Memory B cell (primary cell): Measurements from ENCODE around the gene PPL.
"Not testable (repeated sequence)": the region's sequence is repeated elsewhere in the genome, so short reads cannot be mapped to it uniquely, and the experiment has no call there.

Experiments
- ATAC-seq: fragments of 150-1000 bp; cut with Tn5 transposase; 2 replicates; pipeline ENCODE4 v1.10.0; 2021; ENCODE audit warnings: low read depth, mild to moderate bottlenecking, moderate library complexity
- DNase-seq, 2 donors: peaks; one replicate each; pipeline ENCODE4 v3.0.0; 2022; ENCODE audit warnings: low spot score in 2 of 2
- H3K27ac Mint-ChIP-seq: one replicate; pipeline ENCODE4 v1.8.0; 2022; ENCODE audit warnings: mild to moderate bottlenecking, moderate library complexity, mixed read lengths
- H3K27me3 Mint-ChIP-seq: one replicate; pipeline ENCODE4 v1.8.0; 2022; ENCODE audit warnings: mixed read lengths
- H3K36me3 Mint-ChIP-seq: one replicate; pipeline ENCODE4 v1.8.0; 2022; ENCODE audit warnings: mild to moderate bottlenecking, mixed read lengths
- H3K4me1 Mint-ChIP-seq: one replicate; pipeline ENCODE4 v1.8.0; 2022; ENCODE audit warnings: mixed read lengths
- H3K4me3 Mint-ChIP-seq: one replicate; pipeline ENCODE4 v1.8.0; 2022; ENCODE audit warnings: mild to moderate bottlenecking, moderate library complexity, mixed read lengths
- H3K9me3 Mint-ChIP-seq: one replicate; pipeline ENCODE4 v1.8.0; 2022; ENCODE audit warnings: mixed read lengths

Gene PPL

DNA sequence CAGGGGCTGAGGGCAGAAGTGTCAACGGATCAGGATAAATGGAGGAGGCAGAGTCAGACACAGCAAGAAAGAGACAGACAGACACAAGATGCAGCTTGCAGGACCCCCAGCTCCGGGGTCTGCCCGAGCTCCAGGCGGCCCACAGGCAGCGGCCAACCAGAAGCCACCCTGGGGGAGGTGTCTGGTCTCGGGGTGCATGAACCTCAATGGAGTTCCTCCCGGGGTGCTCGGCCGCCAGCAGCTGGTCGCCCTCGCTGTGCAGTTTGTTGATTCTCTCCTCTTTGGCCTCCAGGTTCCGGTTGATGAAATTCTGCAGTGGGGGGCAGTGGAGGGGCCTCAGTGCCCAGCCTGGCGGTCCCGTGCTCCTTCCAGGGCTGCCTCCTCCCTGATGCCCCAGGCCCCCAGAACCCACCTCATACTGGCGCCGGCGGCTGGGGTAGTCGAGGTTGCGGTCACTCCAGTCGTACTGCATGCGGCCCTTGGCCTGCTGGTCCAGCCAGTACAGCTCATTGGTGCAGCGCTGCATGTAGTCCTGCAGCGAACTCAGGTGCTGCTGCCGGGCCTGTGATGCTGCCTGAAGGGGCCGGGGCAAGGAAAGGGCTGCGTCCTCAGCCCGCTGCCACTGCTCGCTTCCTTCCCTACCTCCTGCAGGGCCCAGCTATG, 38.0 kb downstream of the PPL start:
- Mint-ChIP-seq H3K36me3 (no peaks in the 10 kb centered on the region), H3K4me3 (no peak overlapping the region), H3K4me1 (peaks cover 2% of the 10 kb centered on the region), H3K9me3 (peaks cover 3% of the 10 kb centered on the region), H3K27ac (no peak overlapping the region), H3K27me3 (peaks cover 16% of the 10 kb centered on the region)
- ATAC-seq (no peak), DNase-seq (no peak)

DNA sequence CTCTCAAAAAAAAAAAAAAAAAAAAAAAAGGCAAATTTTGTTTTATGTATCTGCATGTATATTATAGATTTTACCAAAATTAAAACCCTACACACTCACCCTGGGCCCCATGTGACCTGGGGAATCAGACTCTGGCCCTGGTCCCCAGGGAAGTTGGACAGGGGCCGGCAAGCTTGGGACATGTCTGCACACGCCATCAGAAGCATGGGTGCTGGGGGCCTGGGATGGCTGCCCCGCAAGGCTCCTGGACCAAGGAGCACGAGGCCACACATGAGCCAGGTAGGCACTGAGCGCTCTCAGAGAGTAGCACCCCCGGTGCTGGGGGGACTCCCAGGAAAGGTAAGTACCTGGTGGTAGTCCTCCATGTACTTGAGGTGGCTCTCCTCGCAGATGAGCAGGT, 39.6 kb downstream of the PPL start:
- Mint-ChIP-seq H3K27me3 (peaks cover 14% of the 10 kb centered on the region), H3K4me3 (no peak overlapping the region), H3K27ac (no peak overlapping the region), H3K9me3 (peaks cover 3% of the 10 kb centered on the region), H3K36me3 (no peaks in the 10 kb centered on the region), H3K4me1 (peaks cover 2% of the 10 kb centered on the region)
- ATAC-seq (no peak), DNase-seq (no peak)

DNA sequence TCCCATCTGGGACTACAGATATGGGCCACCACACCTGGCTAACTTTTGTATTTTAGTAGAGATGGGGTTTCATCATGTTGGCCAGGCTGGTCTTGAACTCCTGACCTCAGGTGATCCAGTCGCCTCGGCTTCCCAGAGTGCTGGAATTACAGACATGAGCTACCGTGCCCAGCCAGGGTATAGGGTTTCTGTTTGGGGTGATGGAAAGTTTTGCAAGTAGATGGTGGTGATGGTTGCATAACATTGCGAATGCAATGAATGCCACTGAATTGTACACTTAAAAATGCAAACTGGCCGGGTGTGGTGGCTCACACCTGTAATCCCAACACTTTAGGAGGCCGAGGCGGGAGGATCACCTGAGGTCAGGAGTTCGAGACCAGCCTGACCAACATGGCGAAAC, 40.2 kb downstream of the PPL start:
- H3K36me3 Mint-ChIP-seq, H3K9me3 Mint-ChIP-seq, DNase-seq, H3K4me3 Mint-ChIP-seq, H3K27ac Mint-ChIP-seq, ATAC-seq, H3K4me1 Mint-ChIP-seq: not testable (repeated sequence)
- peaks cover 14% of the 10 kb centered on the region for H3K27me3 Mint-ChIP-seq

DNA sequence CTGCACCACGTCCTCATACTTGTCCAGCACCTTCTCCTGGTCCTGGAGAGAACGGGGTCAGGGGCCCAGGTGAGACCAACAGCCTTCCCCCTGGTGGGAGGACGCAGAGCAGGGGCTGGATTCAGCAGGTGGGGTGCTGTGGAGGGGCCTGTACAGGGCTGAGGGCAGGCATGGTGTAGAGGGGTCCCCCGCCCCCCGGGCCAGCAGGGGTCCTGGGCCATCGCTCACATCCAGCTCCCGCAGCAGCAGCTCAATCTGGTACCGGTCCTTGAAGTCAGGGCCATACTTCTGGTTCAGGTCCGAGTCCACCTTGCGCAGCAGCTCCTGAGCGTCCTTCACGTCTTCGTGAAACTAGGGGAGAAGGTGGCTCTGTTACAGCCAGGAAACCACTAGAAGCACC, 41.6 kb downstream of the PPL start:
- H3K27me3 Mint-ChIP-seq, result peaks cover 14% of the 10 kb centered on the region
- no peaks in the 10 kb centered on the region for H3K36me3 Mint-ChIP-seq
- ATAC-seq, result no peak
- peaks cover 2% of the 10 kb centered on the region for H3K4me1 Mint-ChIP-seq
- H3K4me3 Mint-ChIP-seq, result no peak overlapping the region
- DNase-seq, result no peak
- peaks cover 3% of the 10 kb centered on the region for H3K9me3 Mint-ChIP-seq
- H3K27ac Mint-ChIP-seq, result no peak overlapping the region

DNA sequence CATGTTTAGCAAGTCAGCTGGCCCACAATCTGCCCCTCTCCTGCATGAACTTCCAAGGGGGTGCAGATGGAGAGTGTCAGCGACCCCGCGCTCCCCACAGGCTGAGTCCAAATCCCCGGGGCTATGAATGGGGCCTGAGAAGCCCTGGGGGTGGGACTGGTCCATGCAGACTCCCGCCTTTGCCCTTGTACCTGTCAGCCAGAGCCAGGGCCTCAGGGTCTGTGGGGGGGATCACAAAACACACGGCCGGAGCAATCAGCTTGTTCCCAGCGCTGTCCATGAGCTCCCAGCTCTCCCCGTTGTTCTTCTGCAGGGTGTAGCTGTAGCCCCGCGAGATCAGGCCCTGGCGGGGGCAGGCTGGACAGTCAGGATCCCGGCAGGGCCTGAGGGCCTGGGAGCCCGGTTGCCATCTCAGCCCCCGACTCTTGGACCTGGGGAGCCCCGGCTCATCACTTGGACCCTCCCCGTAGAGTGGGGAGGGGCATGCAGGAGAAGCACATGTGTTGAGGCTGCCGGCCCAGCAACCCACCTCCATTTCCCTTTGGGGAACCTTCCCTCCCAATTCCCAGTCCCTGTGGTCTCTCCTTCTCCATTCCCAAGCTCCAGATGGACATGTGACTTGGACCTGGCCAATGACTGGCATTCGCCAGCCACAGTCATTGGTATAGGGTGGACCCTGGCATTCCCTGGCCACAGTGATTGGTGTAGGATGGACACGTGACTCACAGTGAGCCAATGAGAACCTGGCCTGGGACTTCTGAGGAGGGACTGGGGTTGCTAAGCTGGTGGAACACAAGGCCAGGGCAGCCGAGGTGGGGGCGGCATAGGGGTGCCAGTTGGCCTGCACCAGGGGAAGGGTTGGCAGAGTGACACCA, 42.4 kb downstream of the PPL start:
- ATAC-seq (no peak), DNase-seq (no peak)
- Mint-ChIP-seq H3K27me3 (peaks cover 9% of the 10 kb centered on the region), H3K4me3 (no peak overlapping the region), H3K4me1 (no peaks in the 10 kb centered on the region), H3K27ac (no peak overlapping the region), H3K9me3 (peaks cover 3% of the 10 kb centered on the region), H3K36me3 (no peaks in the 10 kb centered on the region)

DNA sequence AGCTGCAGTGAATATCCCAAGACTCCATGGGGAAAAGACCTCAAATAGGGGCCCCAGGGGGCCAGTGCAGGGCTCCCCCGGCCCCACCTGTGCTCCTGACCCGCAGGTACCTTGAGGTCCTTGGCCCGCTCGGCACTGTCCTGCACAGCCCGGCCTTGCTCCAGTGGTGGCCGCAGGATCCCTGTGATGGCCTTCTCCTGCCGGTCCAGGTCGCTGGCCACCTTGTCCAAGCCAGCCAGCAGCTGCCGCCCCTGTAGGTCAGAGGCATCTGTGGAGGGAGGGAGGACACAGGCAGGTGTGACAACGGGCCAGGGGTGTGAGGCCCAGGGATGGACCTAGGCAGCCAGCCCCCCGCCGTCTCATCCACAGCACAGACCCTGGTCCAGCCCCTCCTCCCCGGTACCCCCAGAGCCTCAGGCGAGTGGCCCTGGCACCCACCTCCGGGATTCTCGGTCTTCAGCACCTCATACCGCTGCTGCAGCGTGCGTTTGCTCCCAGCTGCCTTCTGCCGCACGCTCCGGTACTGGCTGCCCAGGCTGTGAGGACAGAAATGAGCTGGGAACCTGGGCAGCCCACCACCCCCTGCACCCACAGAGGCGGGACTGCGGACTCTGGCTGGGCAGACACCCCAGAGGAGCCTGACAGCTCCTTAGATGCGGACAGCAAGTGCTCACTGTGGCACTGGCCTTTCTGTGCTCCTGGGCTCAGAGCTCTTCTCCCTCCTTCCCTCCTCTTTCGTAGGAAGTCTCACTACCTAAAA, 43.7 kb downstream of the PPL start:
- Mint-ChIP-seq H3K27ac (no peak overlapping the region), H3K4me1 (no peaks in the 10 kb centered on the region), H3K9me3 (peaks cover 2% of the 10 kb centered on the region), H3K27me3 (peaks cover 7% of the 10 kb centered on the region), H3K4me3 (no peak overlapping the region), H3K36me3 (no peaks in the 10 kb centered on the region)
- no peak for ATAC-seq
- DNase-seq, result no peak

DNA sequence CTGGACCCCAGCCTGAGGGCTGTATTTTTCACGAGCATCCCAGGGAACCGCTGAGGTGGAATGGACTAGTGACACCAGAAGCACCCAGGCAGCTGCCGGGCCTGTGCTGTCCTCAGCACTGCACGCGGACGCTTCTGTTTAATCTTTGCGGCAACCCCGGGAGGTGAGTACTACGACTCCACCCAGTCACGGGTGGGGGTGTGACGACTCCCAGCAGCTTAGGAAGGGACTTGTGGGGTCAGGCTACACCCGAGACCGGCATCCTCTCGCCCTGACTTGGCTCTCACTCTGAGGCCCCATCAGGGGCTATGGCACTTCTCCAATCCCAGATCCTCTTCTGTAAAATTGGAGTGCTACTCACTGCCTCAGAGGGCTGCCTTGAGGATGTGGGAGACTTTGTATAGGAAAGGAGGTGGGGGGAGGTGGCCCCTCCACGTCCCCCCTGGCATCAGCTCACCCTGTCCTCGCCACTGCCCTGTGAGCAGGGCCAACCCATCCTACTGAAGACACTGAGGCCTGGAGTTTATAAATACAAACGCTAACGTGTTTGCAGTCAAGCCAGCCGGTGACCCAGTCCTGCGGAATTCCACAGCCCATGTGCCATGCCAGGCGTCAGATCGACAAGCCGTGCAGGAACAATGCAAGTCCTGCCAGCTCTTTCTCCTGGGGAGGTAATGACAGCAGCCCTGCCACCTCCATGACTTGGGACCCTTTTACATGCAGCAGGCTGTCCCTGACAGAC, 44.4 kb downstream of the PPL start:
- H3K4me3 Mint-ChIP-seq, result no peak overlapping the region
- ATAC-seq (no peak), DNase-seq (no peak)
- no peak overlapping the region for H3K27ac Mint-ChIP-seq
- H3K4me1 Mint-ChIP-seq, result no peaks in the 10 kb centered on the region
- H3K27me3 Mint-ChIP-seq, result peaks cover 2% of the 10 kb centered on the region
- H3K36me3 Mint-ChIP-seq, result no peaks in the 10 kb centered on the region
- H3K9me3 Mint-ChIP-seq, result no peaks in the 10 kb centered on the region

DNA sequence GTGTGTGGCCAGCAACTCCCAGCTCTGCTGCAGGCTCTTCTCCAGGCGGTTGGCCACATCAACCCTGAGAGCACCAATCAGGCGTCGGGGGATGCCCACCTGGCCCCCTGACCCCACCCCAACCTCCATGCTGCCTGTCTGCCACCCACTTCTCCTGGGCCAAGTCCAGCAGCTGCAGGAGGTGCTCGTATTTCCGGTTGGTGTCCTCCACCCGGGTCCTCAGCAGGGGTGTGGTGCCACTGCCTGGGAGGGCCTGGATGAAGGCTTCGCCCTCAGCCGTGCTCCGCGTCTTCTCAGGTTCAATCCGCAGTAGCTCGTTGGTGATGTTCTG, 45.1 kb downstream of the PPL start:
- no peak for ATAC-seq
- no peaks in the 10 kb centered on the region for H3K4me1 Mint-ChIP-seq
- H3K27ac Mint-ChIP-seq, result no peak overlapping the region
- H3K27me3 Mint-ChIP-seq, result peaks cover 1% of the 10 kb centered on the region
- no peak overlapping the region for H3K4me3 Mint-ChIP-seq
- no peaks in the 10 kb centered on the region for H3K36me3 Mint-ChIP-seq
- no peak for DNase-seq
- no peaks in the 10 kb centered on the region for H3K9me3 Mint-ChIP-seq

DNA sequence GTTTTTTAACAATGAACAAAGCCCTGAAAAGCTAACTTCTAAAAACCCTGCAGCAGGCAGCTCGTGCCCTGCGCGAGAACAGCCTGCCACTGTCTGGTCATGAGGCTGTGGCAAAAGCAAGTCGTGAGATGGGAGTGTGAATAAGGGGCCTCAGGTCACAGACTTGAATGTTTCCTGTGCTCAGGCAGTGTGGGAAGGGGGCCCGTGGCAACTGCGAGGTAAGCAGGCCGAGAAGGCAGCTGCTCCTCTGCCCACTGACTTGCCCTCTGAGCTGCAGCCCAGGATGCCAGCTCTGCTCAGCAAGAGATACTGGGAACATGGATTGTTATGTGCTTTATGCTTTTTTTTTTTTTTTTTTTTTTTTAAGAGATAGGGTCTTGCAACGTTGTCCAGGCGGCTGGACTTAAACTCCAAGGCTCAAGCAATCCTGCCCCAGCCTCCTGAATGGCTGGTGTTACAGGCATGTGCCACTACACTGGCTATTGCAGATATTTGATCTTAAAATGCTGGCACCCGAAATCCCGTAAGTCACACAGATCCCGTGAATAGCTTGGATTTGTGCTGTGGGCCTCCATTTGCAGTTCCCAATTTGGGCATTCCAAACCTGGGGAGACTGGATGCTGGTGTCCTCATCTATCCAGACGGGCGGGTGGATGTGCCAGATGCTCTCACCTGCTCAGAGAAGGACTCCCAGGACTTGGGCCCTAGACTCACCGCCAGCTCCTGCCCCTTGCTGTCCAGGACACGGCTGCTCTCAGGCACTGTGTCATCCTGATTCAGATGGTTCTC, 45.7 kb downstream of the PPL start:
- DNase-seq (no peak), ATAC-seq (no peak)
- Mint-ChIP-seq H3K4me3 (no peak overlapping the region), H3K36me3 (peaks cover 2% of the 10 kb centered on the region), H3K4me1 (no peaks in the 10 kb centered on the region), H3K27ac (no peak overlapping the region), H3K9me3 (no peaks in the 10 kb centered on the region), H3K27me3 (peaks cover 1% of the 10 kb centered on the region)

DNA sequence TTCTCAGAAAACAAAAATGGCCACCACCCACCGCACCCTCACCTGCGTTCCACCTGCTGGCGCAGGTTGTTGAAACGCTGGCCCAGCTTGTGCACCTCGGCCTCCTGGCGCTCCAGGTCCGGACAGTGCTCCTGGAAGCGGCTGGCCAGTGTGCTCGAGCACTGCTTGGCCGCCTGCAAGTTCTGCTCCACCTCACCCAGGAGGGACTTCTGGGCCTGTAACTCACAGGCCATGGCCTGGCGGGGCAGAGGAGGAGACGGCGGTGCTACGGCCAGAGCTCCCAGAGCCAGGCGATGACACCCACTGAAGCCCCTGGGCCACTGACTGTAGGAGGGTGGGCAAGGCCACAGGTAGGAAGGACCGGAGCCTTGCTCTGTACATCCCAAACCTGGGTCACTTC, 46.3 kb downstream of the PPL start:
- H3K4me1 Mint-ChIP-seq, result no peaks in the 10 kb centered on the region
- DNase-seq (no peak), ATAC-seq (no peak)
- no peak overlapping the region for H3K27ac Mint-ChIP-seq
- peaks cover 6% of the 10 kb centered on the region for H3K36me3 Mint-ChIP-seq
- no peak overlapping the region for H3K4me3 Mint-ChIP-seq
- peaks cover 1% of the 10 kb centered on the region for H3K27me3 Mint-ChIP-seq
- no peaks in the 10 kb centered on the region for H3K9me3 Mint-ChIP-seq

DNA sequence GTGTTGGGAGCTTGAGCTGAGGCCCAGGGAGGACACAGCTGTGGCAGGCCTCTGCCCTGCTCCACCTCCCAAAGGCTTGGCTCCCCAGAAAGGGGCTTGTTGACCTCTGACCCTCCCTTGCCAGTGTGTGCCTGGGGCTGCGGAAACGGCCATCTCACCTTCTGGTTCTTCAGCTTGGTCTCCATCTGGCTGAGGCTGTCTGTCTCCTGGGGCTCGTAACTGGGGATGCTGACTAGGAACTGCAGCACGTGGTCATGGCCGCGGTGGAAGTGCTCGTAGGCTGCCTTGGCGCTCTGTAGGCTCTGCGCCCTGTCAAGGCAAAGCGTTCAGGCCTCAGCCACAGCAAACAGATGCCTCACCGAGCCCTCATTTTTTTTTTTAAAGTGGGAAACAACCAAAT, 46.9 kb downstream of the PPL start:
- ATAC-seq, result no peak
- H3K4me3 Mint-ChIP-seq, result no peak overlapping the region
- H3K36me3 Mint-ChIP-seq, result peaks cover 11% of the 10 kb centered on the region

DNA sequence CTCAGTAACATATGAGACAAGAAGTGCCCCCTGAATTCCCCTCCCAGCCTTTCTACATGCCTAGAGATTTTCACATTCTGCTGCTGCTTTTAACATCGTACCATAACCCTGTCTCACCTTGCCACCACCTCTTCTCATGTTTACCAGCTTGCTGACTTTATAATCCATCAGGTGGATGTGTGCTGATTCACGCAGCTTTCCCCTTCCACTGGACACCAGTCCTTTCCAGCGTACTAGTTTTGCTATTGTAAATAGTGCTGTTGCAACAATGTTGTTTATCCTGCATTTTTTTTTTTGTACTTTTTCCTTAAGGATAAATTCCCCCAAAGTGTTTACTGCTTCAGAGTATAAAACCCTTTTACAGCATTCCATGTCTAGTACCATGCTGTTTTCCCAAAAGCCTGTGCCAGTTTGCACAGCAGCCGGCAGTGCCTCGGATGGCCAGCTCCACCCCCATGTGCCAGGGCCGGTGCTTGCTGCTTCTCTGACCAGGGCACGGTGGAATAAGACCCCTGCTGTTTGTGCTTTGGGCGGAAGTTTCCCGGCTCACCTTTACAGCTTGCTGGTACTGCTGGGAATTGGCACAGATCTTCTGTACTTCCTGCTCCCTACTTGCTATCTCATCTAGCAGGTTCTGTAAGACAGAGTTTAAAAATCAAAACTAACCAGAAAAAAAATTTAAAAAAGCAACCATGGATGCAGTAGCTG, 48.4 kb downstream of the PPL start:
- Mint-ChIP-seq H3K4me3 (no peak overlapping the region), H3K27me3 (no peaks in the 10 kb centered on the region), H3K36me3 (peaks cover 24% of the 10 kb centered on the region), H3K4me1 (no peaks in the 10 kb centered on the region), H3K27ac (no peak overlapping the region), H3K9me3 (no peaks in the 10 kb centered on the region)
- DNase-seq (no peak), ATAC-seq (no peak)

More for the DNA sequence above, 46.9 kb downstream of the PPL start:
- H3K9me3 Mint-ChIP-seq, result no peaks in the 10 kb centered on the region
- no peaks in the 10 kb centered on the region for H3K4me1 Mint-ChIP-seq
- H3K27me3 Mint-ChIP-seq, result no peaks in the 10 kb centered on the region
- DNase-seq, result no peak
- no peak overlapping the region for H3K27ac Mint-ChIP-seq

DNA sequence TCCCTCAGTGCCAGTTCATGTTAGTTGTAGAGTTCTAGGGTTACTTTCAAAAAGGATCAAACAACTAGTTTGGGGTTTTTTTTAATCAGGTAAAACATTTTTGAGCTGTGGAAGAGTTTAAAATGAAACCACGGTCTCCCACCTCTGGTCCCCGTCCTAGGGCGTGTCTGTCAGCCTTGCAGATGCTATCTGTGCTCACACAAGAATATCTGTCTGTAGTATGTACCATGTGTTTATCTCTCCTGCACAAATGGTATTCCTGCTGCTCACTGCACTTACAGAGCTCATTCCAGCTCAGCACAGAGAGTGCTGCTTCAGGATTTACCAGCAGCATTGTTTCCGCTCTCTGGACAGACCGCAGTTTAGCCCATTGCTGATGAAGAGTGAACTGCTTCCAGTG, 50.8 kb downstream of the PPL start:
- Mint-ChIP-seq H3K4me1 (no peaks in the 10 kb centered on the region), H3K27ac (no peak overlapping the region), H3K36me3 (peaks cover 35% of the 10 kb centered on the region), H3K4me3 (no peak overlapping the region), H3K27me3 (no peaks in the 10 kb centered on the region), H3K9me3 (no peaks in the 10 kb centered on the region)
- DNase-seq (no peak), ATAC-seq (no peak)
